ENCODE data around the gene ACP5. TPM values are rescaled to one million over a fixed set of nuclear protein-coding genes. Genes with fewer than 3 reads are reported as not detected.
"Not testable (repeated sequence)": the region's sequence is repeated elsewhere in the genome, so short reads cannot be mapped to it uniquely, and the experiment has no call there.

Gene ACP5
- total RNA-seq, 1 donor from 2014 or later = 0.26 TPM

- DNase-seq (ENCODE audit: low read depth in 2 of 2) = peak in 1 of 2 donors; percentile 21
Measured at GRCh38 chr19:11578258-11579142, 1.1 kb upstream of the ACP5 start.

GRCh38 chr19:11576227-11576626 is 1.2 kb downstream of the ACP5 start:
- no peak for DNase-seq (ENCODE audit: low read depth in 2 of 2)

GRCh38 chr19:11574689-11575088 is 2.8 kb downstream of the ACP5 start:
- no peak for DNase-seq (ENCODE audit: low read depth in 2 of 2)

GRCh38 chr19:11573763-11574162 is 3.7 kb downstream of the ACP5 start:
- not testable (repeated sequence) for DNase-seq (ENCODE audit: low read depth in 2 of 2)

- DNase-seq (ENCODE audit: low read depth in 2 of 2) = not testable (repeated sequence)
Measured at GRCh38 chr19:11573354-11573753, 4.1 kb downstream of the ACP5 start.

- no peak for DNase-seq (ENCODE audit: low read depth in 2 of 2)
Measured at GRCh38 chr19:11570039-11570462, 7.4 kb downstream of the ACP5 start.

GRCh38 chr19:11566164-11566563 is 11.3 kb downstream of the ACP5 start:
- DNase-seq (ENCODE audit: low read depth in 2 of 2) = no peak

GRCh38 chr19:11565649-11565980 is 11.8 kb downstream of the ACP5 start:
- not testable (repeated sequence) for DNase-seq (ENCODE audit: low read depth in 2 of 2)

- DNase-seq (ENCODE audit: low read depth in 2 of 2) = not testable (repeated sequence)
Measured at GRCh38 chr19:11564082-11564807, 13.2 kb downstream of the ACP5 start.

GRCh38 chr19:11563532-11563931 is 13.9 kb downstream of the ACP5 start:
- no peak for DNase-seq (ENCODE audit: low read depth in 2 of 2)

GRCh38 chr19:11560404-11561051 is 16.9 kb downstream of the ACP5 start:
- DNase-seq (ENCODE audit: low read depth in 2 of 2) = peak; percentile 70 to 81

GRCh38 chr19:11558881-11559828 is 18.3 kb downstream of the ACP5 start, which contains the start of gene ELOF1:
ELOF1 (minus strand) TSS chr19:11559230; CDS start chr19:11554347, 4,883 bp downstream.
- DNase-seq (ENCODE audit: low read depth in 2 of 2) = peak; percentile 95 to 98

- DNase-seq (ENCODE audit: low read depth in 2 of 2) = no peak
Measured at GRCh38 chr19:11556634-11557420, 20.6 kb downstream of the ACP5 start.

GRCh38 chr19:11555246-11555645 is 22.2 kb downstream of the ACP5 start:
- DNase-seq (ENCODE audit: low read depth in 2 of 2) = no peak

GRCh38 chr19:11554160-11554559 is 23.3 kb downstream of the ACP5 start:
- DNase-seq (ENCODE audit: low read depth in 2 of 2) = no peak

- no peak for DNase-seq (ENCODE audit: low read depth in 2 of 2)
Measured at GRCh38 chr19:11552666-11553372, 24.6 kb downstream of the ACP5 start.

GRCh38 chr19:11551603-11552235 is 25.7 kb downstream of the ACP5 start:
- DNase-seq (ENCODE audit: low read depth in 2 of 2) = no peak

- DNase-seq (ENCODE audit: low read depth in 2 of 2) = no peak
Measured at GRCh38 chr19:11550265-11550664, 27.2 kb downstream of the ACP5 start.

- no peak for DNase-seq (ENCODE audit: low read depth in 2 of 2)
Measured at GRCh38 chr19:11549386-11549953, 28.0 kb downstream of the ACP5 start.

All from dermis microvascular lymphatic vessel endothelial cell (primary cell).